ENCODE results near the gene HGS.

Gene HGS, protein sequence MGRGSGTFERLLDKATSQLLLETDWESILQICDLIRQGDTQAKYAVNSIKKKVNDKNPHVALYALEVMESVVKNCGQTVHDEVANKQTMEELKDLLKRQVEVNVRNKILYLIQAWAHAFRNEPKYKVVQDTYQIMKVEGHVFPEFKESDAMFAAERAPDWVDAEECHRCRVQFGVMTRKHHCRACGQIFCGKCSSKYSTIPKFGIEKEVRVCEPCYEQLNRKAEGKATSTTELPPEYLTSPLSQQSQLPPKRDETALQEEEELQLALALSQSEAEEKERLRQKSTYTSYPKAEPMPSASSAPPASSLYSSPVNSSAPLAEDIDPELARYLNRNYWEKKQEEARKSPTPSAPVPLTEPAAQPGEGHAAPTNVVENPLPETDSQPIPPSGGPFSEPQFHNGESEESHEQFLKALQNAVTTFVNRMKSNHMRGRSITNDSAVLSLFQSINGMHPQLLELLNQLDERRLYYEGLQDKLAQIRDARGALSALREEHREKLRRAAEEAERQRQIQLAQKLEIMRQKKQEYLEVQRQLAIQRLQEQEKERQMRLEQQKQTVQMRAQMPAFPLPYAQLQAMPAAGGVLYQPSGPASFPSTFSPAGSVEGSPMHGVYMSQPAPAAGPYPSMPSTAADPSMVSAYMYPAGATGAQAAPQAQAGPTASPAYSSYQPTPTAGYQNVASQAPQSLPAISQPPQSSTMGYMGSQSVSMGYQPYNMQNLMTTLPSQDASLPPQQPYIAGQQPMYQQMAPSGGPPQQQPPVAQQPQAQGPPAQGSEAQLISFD

GRCh38 chr17:81683584-81684441 lies at the start of gene HGS, which contains the start of gene ARL16:
HGS (plus strand) TSS chr17:81684011; CDS start chr17:81684067, 56 bp downstream.
ARL16 (minus strand) TSS chr17:81683797; CDS start chr17:81683753, 44 bp downstream.
- DNase-seq, result peak; percentile 100

DNA sequence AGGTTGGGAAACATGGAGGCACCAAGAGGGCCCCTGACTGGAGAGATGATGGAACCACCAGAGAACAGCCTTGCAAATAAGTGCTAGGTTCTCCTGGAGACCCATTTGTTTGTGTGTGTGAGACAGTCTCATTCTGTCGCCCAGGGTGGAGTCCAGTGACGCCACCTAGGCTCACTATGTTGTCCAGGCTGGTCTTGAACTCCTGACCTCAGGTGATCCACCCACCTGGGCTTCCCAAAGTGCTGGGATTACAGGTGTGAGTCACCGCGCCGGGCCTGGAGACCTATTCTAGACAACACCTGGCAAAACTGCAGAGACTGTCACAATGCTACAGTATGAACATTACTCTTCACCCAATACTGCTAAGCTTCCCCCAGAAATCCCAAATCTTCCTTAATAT lies 48.4 kb upstream of the HGS start:
- no peak for DNase-seq

GRCh38 chr17:81635973-81636504 lies 47.8 kb upstream of the HGS start:
- no peak for DNase-seq

DNA sequence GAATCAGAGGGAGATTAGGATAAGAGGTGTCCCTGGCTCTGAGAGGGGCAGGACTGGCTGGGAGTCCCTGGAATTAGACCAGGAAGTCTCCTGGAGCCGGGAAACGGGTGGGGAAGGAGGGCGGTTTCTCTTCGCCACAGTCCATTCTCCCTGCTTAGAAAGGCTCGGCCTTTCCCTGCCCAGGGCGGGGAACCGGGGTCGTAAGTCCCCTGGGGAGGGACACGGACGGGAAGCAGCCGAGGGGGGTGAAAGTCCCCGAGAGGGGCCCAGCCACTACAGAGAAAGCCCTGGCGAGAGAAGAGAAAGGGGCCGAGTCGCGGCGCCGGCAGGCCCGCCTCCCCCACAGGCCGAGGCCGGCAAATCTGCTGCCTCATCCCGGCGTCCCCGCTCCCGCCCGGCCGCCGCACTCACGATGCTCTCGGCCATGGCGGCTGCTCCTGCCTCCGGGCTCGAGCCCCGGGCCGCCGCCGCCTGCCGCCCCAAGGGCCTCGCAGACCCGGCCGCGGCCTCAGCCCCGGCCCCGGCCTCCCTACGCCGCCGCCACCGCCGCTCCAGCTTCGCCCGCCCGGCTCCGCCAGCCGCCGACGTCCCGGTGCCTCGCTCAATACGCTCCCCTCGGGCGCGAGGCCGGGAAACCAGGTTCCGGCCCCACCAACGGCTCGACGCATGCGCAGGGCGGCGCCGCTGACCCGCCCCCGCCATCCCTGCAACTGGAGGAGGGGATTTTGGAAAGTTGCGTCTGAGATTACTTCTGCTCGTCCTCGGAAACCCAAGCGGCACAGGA lies 47.1 kb upstream of the HGS start, which contains the start of the genes NPLOC4 and TSPAN10:
Gene NPLOC4, minus strand, starts transcription at position 608 of the 784 bp plus-strand sequence. Its CDS starts 182 bp downstream, at position 426.
Gene TSPAN10, plus strand, starts transcription at position 692 of the 784 bp plus-strand sequence. CDS start 5,217 bp downstream, outside the sequence.
- peak; percentile 90 to 92 for DNase-seq

DNA sequence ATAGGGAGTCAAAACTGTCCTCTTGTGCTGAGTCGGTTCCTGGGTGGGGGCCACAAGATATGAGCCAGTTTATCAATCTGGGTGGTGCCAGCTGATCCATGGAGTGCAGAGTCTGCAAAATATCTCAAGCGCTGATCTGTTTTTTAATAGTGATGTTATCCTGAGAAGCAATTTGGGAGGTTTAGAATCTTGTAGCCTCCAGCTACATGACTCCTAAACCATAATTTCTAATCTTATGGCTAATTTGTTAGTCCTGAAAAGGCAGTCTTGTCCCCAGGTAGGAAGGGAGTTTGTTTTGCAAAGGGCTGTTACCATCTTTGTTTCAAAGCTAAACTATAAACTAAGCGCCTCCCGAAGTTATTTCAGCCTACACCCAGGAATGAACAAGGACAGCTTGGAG lies 45.1 kb upstream of the HGS start:
- DNase-seq, result no peak

- no peak for DNase-seq
Observed at GRCh38 chr17:81640011-81640410, 43.8 kb upstream of the HGS start.

GRCh38 chr17:81641825-81642489 lies 41.9 kb upstream of the HGS start:
- no peak for DNase-seq

DNA sequence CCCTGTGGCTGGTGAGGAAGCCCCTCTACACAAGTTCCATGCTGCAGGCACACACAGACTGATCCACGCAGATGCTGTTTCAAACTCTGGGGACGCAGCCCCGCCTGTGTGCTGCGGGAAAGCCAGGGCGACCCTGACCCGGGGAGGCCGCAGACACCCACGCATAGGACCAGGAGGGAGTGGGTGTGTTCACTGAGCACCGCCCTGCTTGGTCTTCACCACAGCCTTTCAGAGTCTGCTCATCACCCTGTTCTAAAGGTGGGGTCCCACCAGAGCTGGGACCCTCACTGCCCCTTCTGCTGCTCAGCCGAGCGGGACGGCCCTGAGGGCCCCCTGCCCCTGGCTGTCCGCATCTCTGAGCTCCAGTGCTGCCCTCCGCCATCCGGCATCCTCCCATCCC lies 39.3 kb upstream of the HGS start:
- DNase-seq, result no peak

DNA sequence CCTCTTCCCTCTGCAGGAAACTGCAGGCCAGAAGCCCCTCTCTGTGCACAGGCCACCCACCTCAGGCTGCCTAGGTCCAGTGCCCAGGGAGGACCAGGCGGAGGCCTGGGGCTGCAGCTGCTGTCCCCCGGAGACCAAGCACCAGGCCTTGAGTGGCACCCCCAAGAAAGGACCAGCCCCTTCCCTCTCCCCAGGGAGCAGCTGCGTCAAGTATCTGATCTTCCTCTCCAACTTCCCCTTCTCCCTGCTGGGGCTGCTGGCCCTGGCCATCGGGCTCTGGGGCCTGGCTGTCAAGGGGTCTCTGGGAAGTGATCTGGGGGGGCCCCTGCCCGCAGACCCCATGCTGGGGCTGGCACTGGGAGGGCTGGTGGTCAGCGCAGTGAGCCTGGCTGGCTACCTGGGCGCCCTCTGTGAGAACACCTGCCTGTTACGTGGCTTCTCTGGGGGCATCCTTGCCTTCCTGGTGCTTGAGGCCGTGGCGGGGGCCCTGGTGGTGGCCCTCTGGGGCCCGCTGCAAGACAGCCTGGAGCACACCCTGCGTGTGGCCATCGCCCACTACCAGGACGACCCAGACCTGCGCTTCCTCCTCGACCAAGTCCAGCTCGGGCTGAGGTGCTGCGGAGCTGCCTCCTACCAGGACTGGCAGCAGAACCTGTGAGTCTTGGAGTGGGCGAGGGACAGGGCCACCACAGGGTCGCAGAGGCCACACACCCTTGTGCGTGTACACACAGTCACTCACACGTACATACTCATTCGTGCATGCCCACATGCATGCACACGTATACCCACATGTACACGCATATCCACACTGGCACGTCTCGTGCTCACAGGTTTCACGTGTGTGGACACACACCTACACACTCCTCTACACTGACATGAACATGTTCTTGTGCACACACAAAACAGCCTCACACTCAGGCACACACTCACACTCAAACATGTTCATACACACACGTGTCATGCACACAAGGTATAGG lies 38.5 kb upstream of the HGS start:
- DNase-seq, result no peak

GRCh38 chr17:81646869-81647600 lies 36.8 kb upstream of the HGS start:
- DNase-seq, result no peak

GRCh38 chr17:81647640-81648012 lies 36.2 kb upstream of the HGS start:
- DNase-seq, result no peak

GRCh38 chr17:81648013-81648706 lies 35.7 kb upstream of the HGS start:
- no peak for DNase-seq

- DNase-seq, result no peak
Observed at GRCh38 chr17:81648707-81649085, 35.1 kb upstream of the HGS start.

GRCh38 chr17:81650951-81651350 lies 32.9 kb upstream of the HGS start:
- DNase-seq, result no peak

GRCh38 chr17:81651692-81652091 lies 32.1 kb upstream of the HGS start:
- DNase-seq, result no peak

- no peak for DNase-seq
Observed at GRCh38 chr17:81652906-81653771, 30.7 kb upstream of the HGS start.

DNA sequence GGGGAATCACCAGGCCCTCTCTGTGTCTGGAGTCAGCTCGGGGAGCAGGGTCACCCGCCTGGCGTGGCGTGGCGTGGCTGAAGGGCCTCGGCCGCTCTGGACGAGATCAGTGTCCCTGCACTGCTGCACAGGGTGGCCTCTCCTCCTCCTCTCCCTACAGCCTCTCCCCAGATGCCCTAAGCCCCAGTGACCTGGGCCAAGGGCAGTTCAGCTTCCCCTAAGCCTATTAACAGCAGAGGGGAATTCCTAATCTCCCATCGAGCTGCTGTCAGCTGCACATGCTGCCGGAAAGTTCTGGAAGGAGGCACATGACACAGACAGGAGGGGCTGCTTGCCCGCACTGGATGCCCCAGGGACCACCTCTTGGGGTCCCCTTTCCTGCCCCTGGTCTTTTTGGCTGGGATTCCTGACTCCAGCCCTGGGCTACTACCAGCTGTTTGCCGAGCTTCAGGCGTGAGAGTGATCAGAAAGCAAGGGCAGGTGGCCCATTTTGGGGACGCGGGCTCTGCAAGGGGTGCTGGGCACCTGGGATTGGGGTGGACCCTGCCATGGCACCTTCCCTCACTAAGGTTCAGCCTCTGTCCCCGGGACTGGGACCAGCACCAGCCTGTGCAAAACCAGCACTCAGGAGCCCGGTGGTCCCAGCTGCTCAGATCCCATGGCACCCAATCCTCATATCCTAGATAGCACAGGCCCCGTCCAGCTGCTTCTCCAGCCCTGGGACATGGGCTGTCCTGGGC lies 28.3 kb upstream of the HGS start:
- DNase-seq, result peak; percentile 35 to 67

Data from NCI-H524 (cell line).